C4-2B (cell line): ENCODE data around the gene EIF4G1.

ENCODE experiments used
- ZFX ChIP-seq: fragments of 450-650 bp; IDR thresholded peaks from 2 replicates; pipeline ENCODE4 v1.6.1; 2017
- TF ChIP-seq, protein P1 (sequence below): fragments of 450-650 bp; conservative IDR thresholded peaks from 2 replicates; pipeline ENCODE4 v1.5.1; 2017; ENCODE audit warnings: mild to moderate bottlenecking

DNA sequence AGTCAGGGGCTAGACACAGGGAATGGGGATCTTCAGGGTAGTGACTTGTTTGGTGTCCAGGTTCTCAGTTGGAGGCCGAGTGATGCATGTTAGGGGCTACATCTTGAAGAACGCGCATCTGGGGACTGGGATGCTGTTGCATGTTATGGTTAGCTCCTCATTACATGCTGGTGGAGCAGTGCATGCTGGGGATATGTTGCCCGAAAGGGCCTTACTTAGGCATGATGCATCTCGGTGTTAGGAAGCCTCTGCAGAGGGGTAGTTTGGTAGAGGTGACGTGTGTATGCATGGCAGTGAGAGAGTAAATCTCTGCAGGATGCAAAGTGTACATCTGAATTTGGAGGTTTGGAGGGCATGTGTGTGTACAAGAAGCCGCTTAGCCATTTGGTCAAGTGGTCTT, 2.4 kb downstream of the EIF4G1 start:
- TF ChIP-seq, protein P1, sequence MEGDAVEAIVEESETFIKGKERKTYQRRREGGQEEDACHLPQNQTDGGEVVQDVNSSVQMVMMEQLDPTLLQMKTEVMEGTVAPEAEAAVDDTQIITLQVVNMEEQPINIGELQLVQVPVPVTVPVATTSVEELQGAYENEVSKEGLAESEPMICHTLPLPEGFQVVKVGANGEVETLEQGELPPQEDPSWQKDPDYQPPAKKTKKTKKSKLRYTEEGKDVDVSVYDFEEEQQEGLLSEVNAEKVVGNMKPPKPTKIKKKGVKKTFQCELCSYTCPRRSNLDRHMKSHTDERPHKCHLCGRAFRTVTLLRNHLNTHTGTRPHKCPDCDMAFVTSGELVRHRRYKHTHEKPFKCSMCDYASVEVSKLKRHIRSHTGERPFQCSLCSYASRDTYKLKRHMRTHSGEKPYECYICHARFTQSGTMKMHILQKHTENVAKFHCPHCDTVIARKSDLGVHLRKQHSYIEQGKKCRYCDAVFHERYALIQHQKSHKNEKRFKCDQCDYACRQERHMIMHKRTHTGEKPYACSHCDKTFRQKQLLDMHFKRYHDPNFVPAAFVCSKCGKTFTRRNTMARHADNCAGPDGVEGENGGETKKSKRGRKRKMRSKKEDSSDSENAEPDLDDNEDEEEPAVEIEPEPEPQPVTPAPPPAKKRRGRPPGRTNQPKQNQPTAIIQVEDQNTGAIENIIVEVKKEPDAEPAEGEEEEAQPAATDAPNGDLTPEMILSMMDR: no peak
- TF ChIP-seq ZFX: no peak
